ENCODE data around the gene RBM47. TPM values are rescaled to one million over a fixed set of nuclear protein-coding genes. Genes with fewer than 3 reads are reported as not detected.
A peak's percentile ranks its signal among the peaks of the same experiment; 100 is the strongest.
"Not testable (repeated sequence)": the region's sequence is repeated elsewhere in the genome, so short reads cannot be mapped to it uniquely, and the experiment has no call there.

The RBM47 gene
- total RNA-seq, 5 donors from 2014 or later (not counting 1 experiment from before 2014, with no cell fraction given) = 0.19 to 1.3 (median 0.79) TPM

GRCh38 chr4:40517081-40517480 is 112.6 kb downstream of the RBM47 start:
- H3K4me3 Mint-ChIP-seq; H3K4me3 ChIP-seq (ENCODE audit: control insufficient read depth in 1 of 2, extremely low read depth in 1 of 2, low read length in 1 of 2); ATAC-seq (replicated peaks in 1 of 4); H3K4me1 ChIP-seq (ENCODE audit: control insufficient read depth in 1 of 2, extremely low read depth in 1 of 2, insufficient read depth in 2 of 2, low read length in 2 of 2); H3K9me3 Mint-ChIP-seq; H3K9me3 ChIP-seq; H3K36me3 Mint-ChIP-seq; CTCF ChIA-PET; DNase-seq; H3K27me3 Mint-ChIP-seq; H3K27ac Mint-ChIP-seq; H3K36me3 ChIP-seq (ENCODE audit: control insufficient read depth in 2 of 2, extremely low read depth in 1 of 2, insufficient read depth in 1 of 2, low read length in 1 of 2); POLR2A ChIA-PET; H3K27me3 ChIP-seq (replicated peaks in 1 of 2; ENCODE audit: control insufficient read depth in 2 of 2, extremely low read depth in 1 of 2, insufficient read depth in 2 of 2, low read length in 1 of 2); H3K27ac ChIP-seq (ENCODE audit: low read length): not testable (repeated sequence)
- H3K4me1 Mint-ChIP-seq = peaks cover 8 to 16% (median 12%) of the 10 kb centered on the region in 3 donors
- 93% methylated on average over 4 of the region's 5 CpGs for WGBS (ENCODE audit: insufficient coverage)

- Histone ChIP-seq H3K4me1 (ENCODE audit: control insufficient read depth in 1 of 2, extremely low read depth in 1 of 2, insufficient read depth in 2 of 2, low read length in 2 of 2) (no peaks in the 10 kb centered on the region), H3K27me3 (replicated peaks in 1 of 2; ENCODE audit: control insufficient read depth in 2 of 2, extremely low read depth in 1 of 2, insufficient read depth in 2 of 2, low read length in 1 of 2) (peaks cover 0 to 2% of the 10 kb centered on the region in 2 experiments), H3K36me3 (ENCODE audit: control insufficient read depth in 2 of 2, extremely low read depth in 1 of 2, insufficient read depth in 1 of 2, low read length in 1 of 2) (no peaks in the 10 kb centered on the region), H3K9me3 (no peaks in the 10 kb centered on the region), H3K27ac (ENCODE audit: low read length) (no peak overlapping the region), H3K4me3 (ENCODE audit: control insufficient read depth in 1 of 2, extremely low read depth in 1 of 2, low read length in 1 of 2) (no peak overlapping the region)
- Mint-ChIP-seq H3K27ac (no peak overlapping the region), H3K4me1 (peaks cover 8 to 16% (median 12%) of the 10 kb centered on the region in 3 donors), H3K4me3 (no peak overlapping the region), H3K36me3 (no peaks in the 10 kb centered on the region), H3K27me3 (no peaks in the 10 kb centered on the region), H3K9me3 (no peaks in the 10 kb centered on the region)
- ATAC-seq (replicated peaks in 1 of 4) (no peak), DNase-seq (no peak)
- 79% methylated on average over 2 of the region's 4 CpGs for WGBS (ENCODE audit: insufficient coverage)
- POLR2A ChIA-PET = no interaction called here
- CTCF ChIA-PET = no interaction called here
These were observed 113.0 kb downstream of the RBM47 start for GRCh38 chr4:40516651-40517050.

GRCh38 chr4:40515398-40516293 is 114.0 kb downstream of the RBM47 start:
- Mint-ChIP-seq H3K4me3 (no peak overlapping the region), H3K36me3 (no peaks in the 10 kb centered on the region), H3K27me3 (no peaks in the 10 kb centered on the region), H3K9me3 (no peaks in the 10 kb centered on the region), H3K4me1 (peaks cover 8 to 16% (median 12%) of the 10 kb centered on the region in 3 donors), H3K27ac (no peak overlapping the region)
- Histone ChIP-seq H3K4me3 (ENCODE audit: control insufficient read depth in 1 of 2, extremely low read depth in 1 of 2, low read length in 1 of 2) (no peak overlapping the region), H3K9me3 (no peaks in the 10 kb centered on the region), H3K27me3 (replicated peaks in 1 of 2; ENCODE audit: control insufficient read depth in 2 of 2, extremely low read depth in 1 of 2, insufficient read depth in 2 of 2, low read length in 1 of 2) (peaks cover 0 to 2% of the 10 kb centered on the region in 2 experiments), H3K36me3 (ENCODE audit: control insufficient read depth in 2 of 2, extremely low read depth in 1 of 2, insufficient read depth in 1 of 2, low read length in 1 of 2) (no peaks in the 10 kb centered on the region), H3K27ac (ENCODE audit: low read length) (no peak overlapping the region), H3K4me1 (ENCODE audit: control insufficient read depth in 1 of 2, extremely low read depth in 1 of 2, insufficient read depth in 2 of 2, low read length in 2 of 2) (no peaks in the 10 kb centered on the region)
- CTCF ChIA-PET = interaction anchor here in 1 of 2 donors (0.6 to 0.7 kb wide), 2 partner anchors 29 to 133 kb away, joined by 4 read pairs; no protein-coding TSS in a partner anchor
- WGBS (ENCODE audit: insufficient coverage) = 52% methylated on average over 5 of the region's 15 CpGs
- POLR2A ChIA-PET = no interaction called here
- DNase-seq (no peak), ATAC-seq (replicated peaks in 1 of 4) (peak in 1 of 4 experiments; percentile 26)

- no peak for DNase-seq
- Histone ChIP-seq H3K9me3 (no peaks in the 10 kb centered on the region), H3K27ac (ENCODE audit: low read length) (no peak overlapping the region), H3K4me3 (ENCODE audit: control insufficient read depth in 1 of 2, extremely low read depth in 1 of 2, low read length in 1 of 2) (no peak overlapping the region), H3K27me3 (replicated peaks in 1 of 2; ENCODE audit: control insufficient read depth in 2 of 2, extremely low read depth in 1 of 2, insufficient read depth in 2 of 2, low read length in 1 of 2) (peaks cover 0 to 2% of the 10 kb centered on the region in 2 experiments), H3K36me3 (ENCODE audit: control insufficient read depth in 2 of 2, extremely low read depth in 1 of 2, insufficient read depth in 1 of 2, low read length in 1 of 2) (no peaks in the 10 kb centered on the region), H3K4me1 (ENCODE audit: control insufficient read depth in 1 of 2, extremely low read depth in 1 of 2, insufficient read depth in 2 of 2, low read length in 2 of 2) (no peaks in the 10 kb centered on the region)
- ATAC-seq (replicated peaks in 1 of 4) = no peak
- H3K4me3 Mint-ChIP-seq = no peak overlapping the region
- H3K4me1 Mint-ChIP-seq = peaks cover 8 to 16% (median 12%) of the 10 kb centered on the region in 3 donors
- no peaks in the 10 kb centered on the region for H3K27me3 Mint-ChIP-seq
- CTCF ChIA-PET = no interaction called here
- 70% methylated on average over 2 of the region's 2 CpGs for WGBS (ENCODE audit: insufficient coverage)
- no peak overlapping the region for H3K27ac Mint-ChIP-seq
- H3K9me3 Mint-ChIP-seq = no peaks in the 10 kb centered on the region
- H3K36me3 Mint-ChIP-seq = no peaks in the 10 kb centered on the region
- POLR2A ChIA-PET = no interaction called here
These were observed 114.6 kb downstream of the RBM47 start for GRCh38 chr4:40515037-40515397.

GRCh38 chr4:40514497-40514951 is 115.1 kb downstream of the RBM47 start:
- no peak overlapping the region for H3K4me3 Mint-ChIP-seq
- ChIA-PET CTCF (no interaction called here), POLR2A (no interaction called here)
- Histone ChIP-seq H3K9me3 (no peaks in the 10 kb centered on the region), H3K4me1 (ENCODE audit: control insufficient read depth in 1 of 2, extremely low read depth in 1 of 2, insufficient read depth in 2 of 2, low read length in 2 of 2) (no peaks in the 10 kb centered on the region), H3K27ac (ENCODE audit: low read length) (no peak overlapping the region), H3K4me3 (ENCODE audit: control insufficient read depth in 1 of 2, extremely low read depth in 1 of 2, low read length in 1 of 2) (no peak overlapping the region), H3K27me3 (replicated peaks in 1 of 2; ENCODE audit: control insufficient read depth in 2 of 2, extremely low read depth in 1 of 2, insufficient read depth in 2 of 2, low read length in 1 of 2) (peaks cover 0 to 2% of the 10 kb centered on the region in 2 experiments), H3K36me3 (ENCODE audit: control insufficient read depth in 2 of 2, extremely low read depth in 1 of 2, insufficient read depth in 1 of 2, low read length in 1 of 2) (no peaks in the 10 kb centered on the region)
- DNase-seq = no peak
- no peaks in the 10 kb centered on the region for H3K27me3 Mint-ChIP-seq
- ATAC-seq (replicated peaks in 1 of 4) = no peak
- 65% methylated on average over 2 of the region's 11 CpGs for WGBS (ENCODE audit: insufficient coverage)
- H3K4me1 Mint-ChIP-seq = peaks cover 8 to 16% (median 12%) of the 10 kb centered on the region in 3 donors
- no peaks in the 10 kb centered on the region for H3K36me3 Mint-ChIP-seq
- H3K27ac Mint-ChIP-seq = no peak overlapping the region
- no peaks in the 10 kb centered on the region for H3K9me3 Mint-ChIP-seq

- H3K27ac ChIP-seq (ENCODE audit: low read length) = no peak overlapping the region
- no peak overlapping the region for H3K27ac Mint-ChIP-seq
- H3K4me1 Mint-ChIP-seq = peaks cover 8 to 16% (median 12%) of the 10 kb centered on the region in 3 donors
- DNase-seq = no peak
- no peak overlapping the region for H3K4me3 Mint-ChIP-seq
- no peaks in the 10 kb centered on the region for H3K9me3 Mint-ChIP-seq
- no peaks in the 10 kb centered on the region for H3K36me3 Mint-ChIP-seq
- no peaks in the 10 kb centered on the region for H3K9me3 ChIP-seq
- peaks cover 0 to 2% of the 10 kb centered on the region in 2 experiments for H3K27me3 ChIP-seq (replicated peaks in 1 of 2; ENCODE audit: control insufficient read depth in 2 of 2, extremely low read depth in 1 of 2, insufficient read depth in 2 of 2, low read length in 1 of 2)
- H3K36me3 ChIP-seq (ENCODE audit: control insufficient read depth in 2 of 2, extremely low read depth in 1 of 2, insufficient read depth in 1 of 2, low read length in 1 of 2) = no peaks in the 10 kb centered on the region
- 79% methylated on average over 3 of the region's 9 CpGs for WGBS (ENCODE audit: insufficient coverage)
- POLR2A ChIA-PET = no interaction called here
- H3K27me3 Mint-ChIP-seq = no peaks in the 10 kb centered on the region
- CTCF ChIA-PET = no interaction called here
- ATAC-seq (replicated peaks in 1 of 4) = no peak
- no peak overlapping the region for H3K4me3 ChIP-seq (ENCODE audit: control insufficient read depth in 1 of 2, extremely low read depth in 1 of 2, low read length in 1 of 2)
- no peaks in the 10 kb centered on the region for H3K4me1 ChIP-seq (ENCODE audit: control insufficient read depth in 1 of 2, extremely low read depth in 1 of 2, insufficient read depth in 2 of 2, low read length in 2 of 2)
These were observed 118.5 kb downstream of the RBM47 start for GRCh38 chr4:40511036-40511614.
